Caco-2 (cell line): Measurements from ENCODE around the gene SLC1A2. TPM values are rescaled to one million over a fixed set of nuclear protein-coding genes. Genes with fewer than 3 reads are reported as not detected.

Source experiments
- BruUV-seq: library from RNA; stranded (reverse); fragments of 400-500 nt; replicated peaks from 2 replicates; lab custom pipeline; 2021; lab: Mats Ljungman, UMichigan
- CTCF ChIA-PET: fragments of 300-600 bp; sonication (Branson Sonifier 250); formaldehyde crosslinking; loops from one replicate; lab custom pipeline; 2022; ENCODE audit warnings: antibody characterized with exemption; lab: Charles Lee
- POLR2A ChIA-PET: fragments of 300-600 bp; sonication (Branson Sonifier 250); formaldehyde crosslinking; loops from one replicate; lab custom pipeline; 2022; ENCODE audit warnings: antibody characterized with exemption; lab: Charles Lee
- DNase-seq, 2 experiments: peaks; one replicate each; pipeline versions ENCODE4 v3.0.0 to v3.0.0-alpha.2; 2020 to 2022
- H3K27me3 ChIP-seq: replicated peaks from 2 replicates; pipeline ENCODE4 v1.6.0; 2011; ENCODE audit warnings: low read length; ENCODE audit not compliant: control insufficient read depth, insufficient read depth
- H3K36me3 ChIP-seq: 2 replicates; pipeline ENCODE4 v1.5.1; 2011; ENCODE audit warnings: low read length; ENCODE audit not compliant: control insufficient read depth, insufficient read depth
- H3K4me1 ChIP-seq: fragments of 250-450 bp; sonication (Bioruptor Pico); 2 replicates; pipeline ENCODE4 v1.5.1; 2020; ENCODE audit warnings: mild to moderate bottlenecking
- H3K4me3 ChIP-seq: 2 replicates; pipeline ENCODE4 v1.5.1; 2011; ENCODE audit warnings: low read depth, mild to moderate bottlenecking, control low read depth, low read length
- H3K9me3 ChIP-seq: fragments of 250-450 bp; sonication (Bioruptor Pico); 2 replicates; pipeline ENCODE4 v1.5.1; 2020; ENCODE audit warnings: mild to moderate bottlenecking, moderate library complexity
- H3K27ac Mint-ChIP-seq: one replicate; pipeline ENCODE4 v1.8.0; 2022; ENCODE audit warnings: mixed read lengths; ENCODE audit not compliant: unreplicated experiment
- H3K27me3 Mint-ChIP-seq: one replicate; pipeline ENCODE4 v1.8.0; 2022; ENCODE audit warnings: mixed read lengths; ENCODE audit not compliant: insufficient read depth, unreplicated experiment
- H3K36me3 Mint-ChIP-seq: one replicate; pipeline ENCODE4 v1.8.0; 2022; ENCODE audit warnings: mild to moderate bottlenecking, mixed read lengths; ENCODE audit not compliant: insufficient read depth, unreplicated experiment
- H3K4me1 Mint-ChIP-seq: one replicate; pipeline ENCODE4 v1.8.0; 2022; ENCODE audit warnings: low read depth, mixed read lengths; ENCODE audit not compliant: unreplicated experiment
- H3K4me3 Mint-ChIP-seq: one replicate; pipeline ENCODE4 v1.8.0; 2022; ENCODE audit warnings: mild to moderate bottlenecking, moderate library complexity, mixed read lengths; ENCODE audit not compliant: unreplicated experiment
- H3K9me3 Mint-ChIP-seq: one replicate; pipeline ENCODE4 v1.8.0; 2022; ENCODE audit warnings: mixed read lengths; ENCODE audit not compliant: unreplicated experiment
- CTCF ChIP-seq, 2 experiments: fragments of 200-600 bp in 1 of 2; IDR thresholded peaks; 1 replicate in 1 of 2; 2 replicates in 1 of 2; pipeline versions ENCODE4 v1.5.1 to v1.8.0; 2011 to 2022; ENCODE audit warnings: antibody characterized with exemption in 1 of 2, control low read depth in 1 of 2, inconsistent platforms in 1 of 2, low read depth in 1 of 2, low read length in 1 of 2, mild to moderate bottlenecking in 1 of 2, moderate library complexity in 1 of 2; ENCODE audit not compliant: insufficient read depth in 1 of 2, severe bottlenecking in 1 of 2, unreplicated experiment in 1 of 2
- intact Hi-C: fragments of 100-400 bp; cut with micrococcal nuclease; formaldehyde crosslinking; loops from one replicate; pipeline ENCODE4 v1.10.0; 2022; ENCODE audit not compliant: unreplicated experiment
- total RNA-seq: library from RNA; stranded (reverse); gene quantifications from 2 replicates; pipeline ENCODE4 v1.2.3, GENCODE V29; 2022

Gene SLC1A2
- total RNA-seq, 1 experiment from 2014 or later, result 2.0 TPM

GRCh38 chr11:35261197-35261596 lies 158.2 kb downstream of the SLC1A2 start:
- no peaks in the 10 kb centered on the region for H3K4me1 Mint-ChIP-seq
- Histone ChIP-seq H3K9me3 (no peaks in the 10 kb centered on the region), H3K4me1 (no peaks in the 10 kb centered on the region), H3K36me3 (no peaks in the 10 kb centered on the region), H3K27me3 (no peaks in the 10 kb centered on the region), H3K4me3 (no peak overlapping the region)
- POLR2A ChIA-PET, result no interaction called here
- peaks cover 2% of the 10 kb centered on the region for H3K27me3 Mint-ChIP-seq
- H3K4me3 Mint-ChIP-seq, result no peak overlapping the region
- DNase-seq, result no peak
- H3K36me3 Mint-ChIP-seq, result no peaks in the 10 kb centered on the region
- CTCF ChIA-PET, result interaction anchor here (0.8 kb wide), 1 partner anchor 44 kb away, joined by 3 read pairs; no protein-coding TSS in a partner anchor
- no peak for TF ChIP-seq CTCF (IDR thresholded peaks at IDR 0.05; ENCODE audit: insufficient read depth in 1 of 2, low read depth in 1 of 2, low read length in 1 of 2, severe bottlenecking in 1 of 2, unreplicated experiment in 1 of 2)
- no peaks in the 10 kb centered on the region for H3K9me3 Mint-ChIP-seq
- no peak overlapping the region for H3K27ac Mint-ChIP-seq
- intact Hi-C loops, result no loop called here
- BruUV-seq, result no TSS peak

- Histone ChIP-seq H3K9me3 (no peaks in the 10 kb centered on the region), H3K4me1 (no peaks in the 10 kb centered on the region), H3K4me3 (no peak overlapping the region), H3K27me3 (no peaks in the 10 kb centered on the region), H3K36me3 (no peaks in the 10 kb centered on the region)
- intact Hi-C loops, result no loop called here
- Mint-ChIP-seq H3K27me3 (peaks cover 2% of the 10 kb centered on the region), H3K9me3 (no peaks in the 10 kb centered on the region), H3K27ac (no peak overlapping the region), H3K4me1 (no peaks in the 10 kb centered on the region), H3K36me3 (no peaks in the 10 kb centered on the region), H3K4me3 (no peak overlapping the region)
- ChIA-PET CTCF (no interaction called here), POLR2A (no interaction called here)
- no peak for DNase-seq
- BruUV-seq, result no TSS peak
- TF ChIP-seq CTCF (IDR thresholded peaks at IDR 0.05; ENCODE audit: insufficient read depth in 1 of 2, low read depth in 1 of 2, low read length in 1 of 2, severe bottlenecking in 1 of 2, unreplicated experiment in 1 of 2), result no peak
Observed at GRCh38 chr11:35260342-35260985, 158.9 kb downstream of the SLC1A2 start.

- H3K4me3 ChIP-seq, result no peak overlapping the region
- H3K36me3 ChIP-seq, result no peaks in the 10 kb centered on the region
- H3K27me3 Mint-ChIP-seq, result peaks cover 5% of the 10 kb centered on the region
- no TSS peak for BruUV-seq
- no peak for TF ChIP-seq CTCF (IDR thresholded peaks at IDR 0.05; ENCODE audit: insufficient read depth in 1 of 2, low read depth in 1 of 2, low read length in 1 of 2, severe bottlenecking in 1 of 2, unreplicated experiment in 1 of 2)
- no peaks in the 10 kb centered on the region for H3K9me3 Mint-ChIP-seq
- H3K4me3 Mint-ChIP-seq, result no peak overlapping the region
- POLR2A ChIA-PET, result no interaction called here
- CTCF ChIA-PET, result no interaction called here
- intact Hi-C loops, result no loop called here
- H3K9me3 ChIP-seq, result no peaks in the 10 kb centered on the region
- H3K27me3 ChIP-seq, result no peaks in the 10 kb centered on the region
- no peak for DNase-seq
- H3K36me3 Mint-ChIP-seq, result no peaks in the 10 kb centered on the region
- no peak overlapping the region for H3K27ac Mint-ChIP-seq
- H3K4me1 ChIP-seq, result no peaks in the 10 kb centered on the region
- no peaks in the 10 kb centered on the region for H3K4me1 Mint-ChIP-seq
Observed at GRCh38 chr11:35259529-35259928, 159.8 kb downstream of the SLC1A2 start.
